GM18907 (cell line): Measurements from ENCODE around the gene KCNQ1.

Experiments
- ATAC-seq: cut with Tn5 transposase; IDR thresholded peaks from one replicate; pipeline ENCODE4 v1.9.1; 2021; ENCODE audit warnings: mild to moderate bottlenecking, moderate library complexity; ENCODE audit not compliant: unreplicated experiment

The KCNQ1 gene

DNA sequence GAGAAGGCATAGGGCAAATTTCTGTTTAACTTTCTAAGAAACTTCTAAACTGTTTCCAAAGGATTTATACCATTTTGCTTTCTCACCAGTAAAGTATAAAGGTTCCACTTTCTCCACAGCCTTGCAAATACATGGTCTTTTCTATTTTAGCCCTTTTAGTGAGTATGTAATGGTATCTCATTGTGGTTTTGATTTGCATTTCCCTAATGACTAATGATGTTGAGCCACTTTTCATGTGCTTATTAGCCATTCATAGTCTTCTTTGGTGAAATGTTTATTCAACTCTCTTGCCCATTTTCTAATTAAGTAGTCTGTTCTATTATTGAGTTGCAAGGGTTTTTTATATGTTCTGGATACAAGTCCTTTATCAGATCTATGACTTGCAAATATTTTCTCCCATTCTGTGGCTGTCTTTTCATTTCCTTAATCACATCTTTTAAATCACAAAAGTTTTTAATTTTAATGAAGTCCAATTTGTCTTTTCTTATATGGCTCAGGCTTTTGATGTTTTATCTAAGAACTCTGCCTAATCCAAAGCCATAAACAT is 338.8 kb downstream of the KCNQ1 start:
- no peak for ATAC-seq

- no peak for ATAC-seq
These were observed 343.0 kb downstream of the KCNQ1 start for GRCh38 chr11:2787816-2788167.

DNA sequence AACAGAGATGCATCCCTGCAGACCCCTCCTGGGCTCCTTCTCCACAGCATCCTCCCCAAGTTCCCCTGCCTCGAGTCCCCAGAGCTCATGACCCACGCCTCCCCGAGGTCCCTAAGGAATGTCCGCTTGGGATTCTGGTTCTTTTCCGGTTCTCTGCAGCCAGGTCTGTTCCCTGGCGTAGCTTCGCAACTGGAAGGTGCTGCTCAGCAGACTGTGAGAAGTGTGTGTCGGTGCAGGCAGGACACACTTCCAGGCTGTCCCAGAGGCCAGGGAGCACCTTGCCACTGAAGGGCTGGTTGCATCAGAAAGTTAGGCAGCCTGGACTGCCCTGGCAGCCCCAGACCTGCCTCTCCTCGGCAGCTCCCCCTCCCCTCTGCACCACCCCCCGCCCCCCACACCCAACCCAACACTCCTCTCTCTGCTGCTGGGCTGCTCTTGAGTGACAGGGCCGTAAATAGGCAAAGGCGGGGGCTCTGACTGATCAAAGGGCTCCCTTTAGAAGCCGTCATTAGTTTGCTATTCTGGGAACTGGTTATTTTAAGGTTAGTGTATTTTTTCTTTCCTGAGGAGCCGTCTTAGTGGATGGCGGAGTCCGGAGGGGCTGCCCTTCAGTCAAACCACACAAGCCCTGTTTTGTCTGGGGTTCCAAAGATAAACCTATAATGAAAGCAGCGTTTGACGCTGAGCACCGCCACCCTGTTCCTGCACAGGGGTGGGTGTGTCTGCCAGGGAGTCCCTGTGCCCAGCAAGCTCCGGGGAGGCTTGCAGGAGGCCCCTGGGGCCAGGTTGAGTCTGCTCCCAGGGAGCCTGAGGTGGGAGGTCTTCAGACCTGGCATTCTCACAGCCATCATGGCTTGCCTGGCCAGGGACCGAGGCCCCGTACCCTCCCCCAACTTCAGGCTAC is 343.6 kb downstream of the KCNQ1 start:
- no peak for ATAC-seq

DNA sequence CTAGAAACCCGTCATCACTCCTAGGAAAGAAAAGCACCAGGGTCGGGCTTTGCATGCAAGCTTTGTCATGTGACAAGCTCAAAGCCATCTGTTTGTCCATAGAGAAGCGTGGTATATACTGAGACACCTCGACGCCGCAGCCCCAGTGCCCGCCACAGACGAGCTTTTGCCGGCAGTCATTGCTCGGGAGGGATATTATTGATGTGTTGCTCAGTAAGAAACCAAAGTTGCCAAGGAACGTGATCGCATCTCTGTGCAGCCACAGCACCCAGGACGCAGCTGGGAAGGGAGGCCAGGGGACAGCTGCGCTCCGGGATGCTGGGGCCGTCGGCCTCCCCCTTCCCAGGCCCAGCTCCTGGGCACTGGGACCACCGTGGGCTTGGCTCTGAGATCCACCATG is 344.5 kb downstream of the KCNQ1 start:
- no peak for ATAC-seq

DNA sequence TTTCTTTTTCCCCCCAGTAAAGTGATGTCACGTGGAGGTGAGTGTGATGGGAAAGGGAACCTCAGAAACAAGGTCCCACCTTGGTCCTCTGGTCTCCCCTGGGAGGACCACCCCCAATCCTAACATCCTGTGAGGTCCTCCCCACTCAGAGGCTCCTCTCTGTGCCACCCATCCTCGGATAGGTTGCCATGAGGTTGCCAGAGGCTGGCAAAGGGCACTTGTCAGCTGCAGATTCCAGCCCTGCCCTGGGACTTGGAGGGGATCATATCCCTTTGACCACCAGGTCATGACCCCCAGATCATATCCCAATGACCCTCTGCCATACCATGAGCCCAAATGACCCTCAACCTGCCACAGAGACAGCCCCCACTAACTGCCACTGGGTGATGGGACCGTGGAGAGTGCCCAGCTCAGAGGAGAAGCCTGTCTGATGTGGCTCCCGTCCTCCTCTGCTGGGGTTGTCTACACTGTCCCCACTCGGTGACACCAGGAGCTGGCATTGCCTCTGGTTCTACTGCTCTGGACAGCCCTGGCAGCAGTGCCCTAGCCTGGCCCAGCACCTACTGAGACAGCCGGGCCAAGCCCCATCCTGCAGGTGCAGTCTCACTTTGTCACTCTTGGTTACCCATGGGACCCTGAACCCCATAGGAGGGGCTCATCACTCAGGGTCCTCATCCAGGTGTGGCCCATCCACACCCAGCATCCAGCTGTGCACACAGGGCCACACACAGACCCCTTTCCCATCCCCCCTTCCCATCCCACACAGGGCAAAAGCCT is 345.2 kb downstream of the KCNQ1 start:
- ATAC-seq, result no peak

GRCh38 chr11:2790568-2790921 is 345.7 kb downstream of the KCNQ1 start:
- no peak for ATAC-seq

DNA sequence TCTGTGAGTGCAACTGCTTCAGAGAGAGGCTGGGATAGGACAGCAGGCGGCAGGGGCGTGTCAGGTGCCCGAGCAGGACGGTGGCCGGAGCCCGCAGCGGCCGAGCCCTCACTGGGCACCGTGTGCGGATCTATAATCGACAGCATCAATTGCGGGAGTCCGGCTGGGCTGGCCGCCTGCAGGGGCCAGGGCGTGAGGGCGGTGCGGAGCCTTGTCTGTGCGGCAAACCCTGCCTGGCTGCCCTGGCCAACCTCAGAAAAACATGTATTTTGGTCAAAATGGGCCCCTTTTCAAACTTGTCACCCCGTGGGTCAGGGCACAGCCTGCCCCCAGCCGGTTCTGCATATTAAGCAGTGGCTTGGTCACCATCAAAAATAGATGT is 346.3 kb downstream of the KCNQ1 start:
- no peak for ATAC-seq

DNA sequence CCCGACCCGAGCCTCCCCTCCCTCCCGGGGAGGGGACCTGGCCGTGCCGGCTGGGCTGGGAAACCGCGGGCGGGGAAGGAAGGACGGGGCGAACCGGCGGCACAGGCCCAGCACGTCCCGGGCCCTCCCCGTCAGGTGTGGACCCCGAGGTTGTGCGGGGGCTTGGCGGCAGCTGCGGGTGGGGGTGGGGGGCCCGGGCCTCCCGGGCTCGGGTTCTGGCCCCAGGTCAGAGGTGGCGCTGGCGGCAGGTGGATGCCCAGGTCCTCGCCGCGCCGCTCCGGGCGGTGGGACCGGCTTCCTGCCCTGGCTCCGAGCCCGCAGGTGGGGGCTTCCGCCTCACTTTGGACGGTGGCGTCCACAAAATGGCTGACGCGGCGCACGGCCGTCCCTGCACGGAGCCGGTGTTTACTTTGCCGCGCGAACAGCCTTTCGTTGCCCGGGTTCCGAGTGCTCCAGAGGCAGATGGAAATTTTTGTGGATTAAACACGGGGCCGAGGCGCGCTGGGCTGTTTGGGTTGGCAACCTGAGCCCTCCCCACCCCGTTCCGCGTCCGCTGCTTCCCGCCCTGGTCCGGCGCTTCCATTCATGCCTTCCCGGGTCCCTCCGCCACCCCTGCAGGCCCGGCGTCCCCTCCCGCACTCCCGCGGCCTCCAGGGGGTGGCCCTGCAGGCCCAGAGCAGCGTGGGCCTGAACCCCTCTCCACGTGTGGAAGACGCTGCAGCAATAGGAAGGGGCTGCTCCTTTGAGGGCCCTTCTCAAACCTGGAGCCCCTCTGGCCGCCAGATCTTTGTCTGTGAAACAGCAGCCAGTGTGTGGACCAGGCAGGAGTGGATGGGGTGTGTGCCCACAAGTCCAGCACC is 346.9 kb downstream of the KCNQ1 start:
- no peak for ATAC-seq

- ATAC-seq, result no peak
These were observed 347.8 kb downstream of the KCNQ1 start for GRCh38 chr11:2792381-2793250.

DNA sequence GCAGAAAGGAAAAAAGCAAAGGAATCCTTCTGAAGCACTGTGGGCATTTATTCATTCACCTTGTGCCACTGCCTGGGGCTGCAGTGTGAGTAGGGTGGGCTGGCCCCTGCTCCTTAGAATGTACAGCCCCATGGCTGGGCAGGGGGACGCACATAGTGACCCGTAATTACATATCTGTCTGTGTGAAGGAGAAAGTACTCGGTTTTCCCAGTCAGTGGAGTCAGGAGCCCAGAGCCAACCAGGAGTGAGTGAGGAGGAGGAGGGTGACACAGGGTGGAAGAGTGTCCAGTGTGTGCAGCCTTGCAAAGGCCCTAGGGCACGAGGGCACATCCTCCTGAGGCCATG is 348.9 kb downstream of the KCNQ1 start:
- no peak for ATAC-seq

- ATAC-seq, result no peak
These were observed 349.5 kb downstream of the KCNQ1 start for GRCh38 chr11:2794046-2794967.

DNA sequence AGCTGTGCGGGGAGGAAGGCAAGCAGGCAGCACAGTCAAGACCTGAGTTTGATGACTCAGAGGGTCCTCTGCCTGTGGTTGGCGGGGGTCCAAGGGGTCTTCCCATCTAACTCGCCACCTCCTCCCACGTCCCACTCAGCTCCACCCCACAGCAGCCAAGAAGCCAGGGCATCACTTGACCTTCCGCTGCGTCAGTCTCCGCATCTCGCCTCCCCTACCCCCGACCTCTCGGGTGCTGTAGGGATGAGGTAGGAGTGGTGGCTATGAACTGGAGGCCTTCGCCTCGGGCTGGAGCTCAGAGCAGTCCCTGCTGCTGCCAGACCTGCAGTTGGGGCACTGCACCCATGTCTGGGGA is 350.1 kb downstream of the KCNQ1 start:
- no peak for ATAC-seq

DNA sequence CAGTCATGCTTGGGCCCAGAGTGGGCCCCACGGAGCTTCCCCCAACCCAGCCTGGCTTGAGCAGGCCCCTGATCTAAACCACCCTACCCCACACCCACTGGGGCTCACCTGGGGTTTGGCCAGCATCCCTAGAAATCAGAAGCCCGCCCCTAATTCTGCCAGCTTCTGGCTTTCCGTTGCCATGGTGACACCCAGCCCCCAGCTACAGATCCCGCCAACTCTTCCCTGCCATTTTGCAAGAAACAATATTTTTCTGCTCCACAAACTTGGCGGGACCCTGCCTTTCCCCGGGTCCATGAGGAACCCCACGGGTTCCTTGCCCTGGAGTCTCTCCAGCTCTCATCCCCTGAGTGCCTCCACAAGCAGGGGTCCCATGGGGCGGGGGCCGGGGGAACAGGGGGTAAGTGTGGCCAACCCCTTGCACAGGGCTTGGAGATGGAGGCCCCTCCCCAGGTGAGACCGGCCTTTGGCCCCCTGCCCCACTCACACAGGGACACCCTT is 350.7 kb downstream of the KCNQ1 start:
- ATAC-seq, result no peak

GRCh38 chr11:2796091-2796490 is 351.3 kb downstream of the KCNQ1 start:
- no peak for ATAC-seq

GRCh38 chr11:2796508-2797113 is 351.8 kb downstream of the KCNQ1 start:
- no peak for ATAC-seq

- ATAC-seq, result no peak
These were observed 352.4 kb downstream of the KCNQ1 start for GRCh38 chr11:2797121-2797711.

- ATAC-seq, result no peak
These were observed 353.0 kb downstream of the KCNQ1 start for GRCh38 chr11:2797741-2798361.
